Osteocyte (in vitro differentiated cells): ENCODE data around the gene FAH. TPM values are rescaled to one million over a fixed set of nuclear protein-coding genes. Genes with fewer than 3 reads are reported as not detected.

Source experiments
- DNase-seq: peaks from one replicate; pipeline ENCODE4 v3.0.0; 2021; ENCODE audit warnings: mixed read lengths; ENCODE audit not compliant: unreplicated experiment; ENCODE audit errors: extremely low spot score
- H3K27ac Mint-ChIP-seq: one replicate; pipeline ENCODE4 v1.8.0; 2021; ENCODE audit warnings: mild to moderate bottlenecking, mixed read lengths; ENCODE audit not compliant: unreplicated experiment
- H3K27me3 Mint-ChIP-seq: one replicate; pipeline ENCODE4 v1.8.0; 2021; ENCODE audit warnings: mixed read lengths; ENCODE audit not compliant: unreplicated experiment
- H3K36me3 Mint-ChIP-seq: one replicate; pipeline ENCODE4 v1.8.0; 2021; ENCODE audit warnings: mixed read lengths; ENCODE audit not compliant: unreplicated experiment
- H3K4me1 Mint-ChIP-seq: one replicate; pipeline ENCODE4 v1.8.0; 2021; ENCODE audit warnings: mixed read lengths; ENCODE audit not compliant: unreplicated experiment
- H3K4me3 Mint-ChIP-seq: one replicate; pipeline ENCODE4 v1.8.0; 2021; ENCODE audit warnings: mild to moderate bottlenecking, moderate library complexity, mixed read lengths; ENCODE audit not compliant: unreplicated experiment
- H3K9me3 Mint-ChIP-seq: one replicate; pipeline ENCODE4 v1.8.0; 2021; ENCODE audit warnings: mixed read lengths; ENCODE audit not compliant: unreplicated experiment
- total RNA-seq: library from RNA; stranded (reverse); gene quantifications from 2 replicates; pipeline ENCODE4 v1.2.1, GENCODE V29; 2021
- TF ChIP-seq, protein P1 (sequence below): fragments of 200-600 bp; sonication (generic); IDR thresholded peaks from 2 replicates; pipeline ENCODE4 v1.5.0; 2021; ENCODE audit warnings: antibody characterized with exemption, mild to moderate bottlenecking, moderate library complexity

The FAH gene
- total RNA-seq, 1 donor from 2014 or later: 9.5 TPM

GRCh38 chr15:80163217-80163616 is 10.4 kb downstream of the FAH start:
- Mint-ChIP-seq H3K27ac (no peak overlapping the region), H3K36me3 (peaks cover 7% of the 10 kb centered on the region), H3K4me1 (peaks cover 12% of the 10 kb centered on the region), H3K27me3 (no peaks in the 10 kb centered on the region), H3K4me3 (no peak overlapping the region), H3K9me3 (no peaks in the 10 kb centered on the region)
- TF ChIP-seq, protein P1, sequence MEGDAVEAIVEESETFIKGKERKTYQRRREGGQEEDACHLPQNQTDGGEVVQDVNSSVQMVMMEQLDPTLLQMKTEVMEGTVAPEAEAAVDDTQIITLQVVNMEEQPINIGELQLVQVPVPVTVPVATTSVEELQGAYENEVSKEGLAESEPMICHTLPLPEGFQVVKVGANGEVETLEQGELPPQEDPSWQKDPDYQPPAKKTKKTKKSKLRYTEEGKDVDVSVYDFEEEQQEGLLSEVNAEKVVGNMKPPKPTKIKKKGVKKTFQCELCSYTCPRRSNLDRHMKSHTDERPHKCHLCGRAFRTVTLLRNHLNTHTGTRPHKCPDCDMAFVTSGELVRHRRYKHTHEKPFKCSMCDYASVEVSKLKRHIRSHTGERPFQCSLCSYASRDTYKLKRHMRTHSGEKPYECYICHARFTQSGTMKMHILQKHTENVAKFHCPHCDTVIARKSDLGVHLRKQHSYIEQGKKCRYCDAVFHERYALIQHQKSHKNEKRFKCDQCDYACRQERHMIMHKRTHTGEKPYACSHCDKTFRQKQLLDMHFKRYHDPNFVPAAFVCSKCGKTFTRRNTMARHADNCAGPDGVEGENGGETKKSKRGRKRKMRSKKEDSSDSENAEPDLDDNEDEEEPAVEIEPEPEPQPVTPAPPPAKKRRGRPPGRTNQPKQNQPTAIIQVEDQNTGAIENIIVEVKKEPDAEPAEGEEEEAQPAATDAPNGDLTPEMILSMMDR: no peak
- DNase-seq: no peak

- H3K9me3 Mint-ChIP-seq: no peaks in the 10 kb centered on the region
- DNase-seq: no peak
- H3K27me3 Mint-ChIP-seq: no peaks in the 10 kb centered on the region
- H3K27ac Mint-ChIP-seq: no peak overlapping the region
- peaks cover 7% of the 10 kb centered on the region for H3K36me3 Mint-ChIP-seq
- no peak overlapping the region for H3K4me3 Mint-ChIP-seq
- peaks cover 12% of the 10 kb centered on the region for H3K4me1 Mint-ChIP-seq
- TF ChIP-seq, protein P1: no peak
Measured at GRCh38 chr15:80163897-80164296, 11.1 kb downstream of the FAH start.

- Mint-ChIP-seq H3K4me1 (no peaks in the 10 kb centered on the region), H3K4me3 (no peak overlapping the region), H3K36me3 (peaks cover 3% of the 10 kb centered on the region), H3K27ac (no peak overlapping the region), H3K27me3 (no peaks in the 10 kb centered on the region), H3K9me3 (no peaks in the 10 kb centered on the region)
- no peak for DNase-seq
- TF ChIP-seq, protein P1: no peak
Measured at GRCh38 chr15:80167936-80168335, 15.1 kb downstream of the FAH start.

DNA sequence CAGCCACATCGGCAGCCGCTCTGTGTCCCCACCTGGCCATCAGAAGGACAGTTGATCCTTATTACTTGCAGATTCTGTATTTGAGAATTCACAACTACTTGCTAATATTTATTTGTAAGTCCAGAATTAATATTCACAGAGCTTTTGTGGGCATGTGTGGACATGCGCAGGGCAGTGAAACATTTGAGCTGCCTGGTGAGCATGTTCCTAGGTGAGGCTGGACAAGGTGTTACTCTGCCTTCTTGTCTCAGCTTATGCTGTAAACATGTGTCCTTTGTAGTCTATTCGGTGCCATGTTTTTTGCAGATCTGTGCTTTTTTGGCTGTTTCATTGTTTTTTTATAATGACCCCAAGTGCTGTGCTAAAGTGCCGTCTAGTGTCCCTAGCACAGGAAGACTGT is 15.6 kb downstream of the FAH start:
- no peaks in the 10 kb centered on the region for H3K27me3 Mint-ChIP-seq
- H3K9me3 Mint-ChIP-seq: no peaks in the 10 kb centered on the region
- no peak overlapping the region for H3K4me3 Mint-ChIP-seq
- H3K36me3 Mint-ChIP-seq: peaks cover 1% of the 10 kb centered on the region
- TF ChIP-seq, protein P1: no peak
- no peaks in the 10 kb centered on the region for H3K4me1 Mint-ChIP-seq
- H3K27ac Mint-ChIP-seq: no peak overlapping the region
- no peak for DNase-seq

DNA sequence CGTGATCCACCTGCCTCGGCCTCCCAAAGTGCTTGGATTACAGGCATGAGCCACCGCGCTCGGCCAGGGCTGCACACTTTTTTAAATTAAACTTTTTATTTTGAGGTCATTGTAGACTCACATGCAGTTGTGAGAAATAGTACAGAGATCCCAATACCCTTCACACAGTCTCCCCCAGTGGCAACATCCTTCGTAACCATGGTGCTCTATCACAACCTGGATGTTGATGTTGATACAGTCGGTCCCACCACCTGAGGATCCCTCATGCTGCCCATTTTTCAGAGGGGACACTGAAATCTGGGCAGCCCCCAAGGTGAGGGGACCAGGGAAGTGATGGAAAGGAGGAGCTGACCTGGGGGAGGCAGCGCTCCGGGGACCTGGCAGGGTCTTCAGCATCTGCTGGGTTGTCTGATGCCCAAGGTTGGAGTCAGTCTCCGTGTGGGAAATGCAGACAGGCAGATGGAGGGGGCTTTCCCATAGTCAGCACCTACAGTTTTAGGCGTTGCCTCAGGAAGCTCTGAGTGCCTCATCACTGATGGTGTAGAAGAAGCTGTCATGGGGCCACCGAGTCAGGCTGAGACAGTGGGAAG is 17.1 kb downstream of the FAH start:
- Mint-ChIP-seq H3K27me3 (no peaks in the 10 kb centered on the region), H3K9me3 (no peaks in the 10 kb centered on the region), H3K4me3 (no peak overlapping the region), H3K27ac (no peak overlapping the region), H3K36me3 (peaks cover 1% of the 10 kb centered on the region), H3K4me1 (no peaks in the 10 kb centered on the region)
- TF ChIP-seq, protein P1: no peak
- no peak for DNase-seq
